DND-41 (cell line): ENCODE data around the gene KCNJ6.

Experiments
- CTCF ChIP-seq: IDR thresholded peaks from 2 replicates; pipeline ENCODE4 v1.5.1; 2012; ENCODE audit warnings: borderline replicate concordance, low read length, moderate library complexity, mild to moderate bottlenecking; ENCODE audit not compliant: poor library complexity, severe bottlenecking; ENCODE audit errors: extremely low read depth
- EZH2 ChIP-seq: IDR thresholded peaks from 3 replicates; pipeline ENCODE4 v1.6.1; 2012; ENCODE audit warnings: borderline replicate concordance, low read depth, mild to moderate bottlenecking, moderate library complexity, low read length, inconsistent platforms; ENCODE audit not compliant: severe bottlenecking

- no peak for TF ChIP-seq EZH2
- TF ChIP-seq CTCF = no peak
These were observed 113.1 kb downstream of the KCNJ6 start for GRCh38 chr21:37803101-37803651.
